Measurements from ENCODE around the gene CA5A. TPM values are rescaled to one million over a fixed set of nuclear protein-coding genes. Genes with fewer than 3 reads are reported as not detected.
"Not testable (repeated sequence)": the region's sequence is repeated elsewhere in the genome, so short reads cannot be mapped to it uniquely, and the experiment has no call there.

Gene CA5A
- total and polyA plus RNA-seq, 2 of the 13 experiments (the other 11 are each of a cell fraction or from before 2014, with no cell fraction given), result 66.8 to 106 TPM

DNA sequence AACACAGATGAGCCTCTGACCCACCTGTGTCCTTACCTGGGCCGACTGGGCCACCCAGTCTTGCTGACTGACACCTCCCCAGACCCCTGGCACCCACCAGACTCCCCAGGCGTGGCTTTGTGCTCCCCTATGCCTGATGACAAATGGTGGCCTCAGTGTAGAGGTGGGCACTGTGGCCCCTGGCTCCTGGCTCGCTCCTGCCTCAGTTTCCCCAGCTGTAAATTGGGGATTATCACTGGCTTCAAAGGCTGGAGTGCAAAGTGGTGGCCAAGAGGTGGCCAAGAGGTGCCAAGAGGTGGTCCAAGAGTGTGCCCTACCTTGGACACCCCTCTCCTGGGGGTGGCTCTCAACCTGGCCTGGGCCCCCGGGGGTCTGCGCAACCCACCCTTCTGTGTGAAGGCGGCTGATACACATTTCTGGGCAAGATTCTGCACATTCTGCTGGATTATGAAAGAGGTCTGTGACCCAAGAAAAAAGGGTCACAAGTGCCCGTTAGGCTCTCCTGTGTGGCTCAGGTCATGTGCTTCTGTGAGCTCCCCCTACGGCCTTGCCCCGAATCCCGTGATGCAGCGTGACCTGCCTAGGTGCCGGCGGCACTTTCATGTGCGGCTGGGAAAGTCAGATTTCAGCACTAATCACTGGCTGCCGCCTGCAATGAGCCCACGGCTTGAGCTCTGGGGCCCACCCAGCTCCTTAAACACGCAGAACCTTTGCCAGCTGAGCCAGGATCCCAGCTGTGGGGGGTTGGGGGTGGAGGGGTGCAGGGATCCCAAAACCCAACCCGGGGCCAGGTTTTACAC lies 74.8 kb downstream of the CA5A start (continued):
- TF ChIP-seq, protein P1, sequence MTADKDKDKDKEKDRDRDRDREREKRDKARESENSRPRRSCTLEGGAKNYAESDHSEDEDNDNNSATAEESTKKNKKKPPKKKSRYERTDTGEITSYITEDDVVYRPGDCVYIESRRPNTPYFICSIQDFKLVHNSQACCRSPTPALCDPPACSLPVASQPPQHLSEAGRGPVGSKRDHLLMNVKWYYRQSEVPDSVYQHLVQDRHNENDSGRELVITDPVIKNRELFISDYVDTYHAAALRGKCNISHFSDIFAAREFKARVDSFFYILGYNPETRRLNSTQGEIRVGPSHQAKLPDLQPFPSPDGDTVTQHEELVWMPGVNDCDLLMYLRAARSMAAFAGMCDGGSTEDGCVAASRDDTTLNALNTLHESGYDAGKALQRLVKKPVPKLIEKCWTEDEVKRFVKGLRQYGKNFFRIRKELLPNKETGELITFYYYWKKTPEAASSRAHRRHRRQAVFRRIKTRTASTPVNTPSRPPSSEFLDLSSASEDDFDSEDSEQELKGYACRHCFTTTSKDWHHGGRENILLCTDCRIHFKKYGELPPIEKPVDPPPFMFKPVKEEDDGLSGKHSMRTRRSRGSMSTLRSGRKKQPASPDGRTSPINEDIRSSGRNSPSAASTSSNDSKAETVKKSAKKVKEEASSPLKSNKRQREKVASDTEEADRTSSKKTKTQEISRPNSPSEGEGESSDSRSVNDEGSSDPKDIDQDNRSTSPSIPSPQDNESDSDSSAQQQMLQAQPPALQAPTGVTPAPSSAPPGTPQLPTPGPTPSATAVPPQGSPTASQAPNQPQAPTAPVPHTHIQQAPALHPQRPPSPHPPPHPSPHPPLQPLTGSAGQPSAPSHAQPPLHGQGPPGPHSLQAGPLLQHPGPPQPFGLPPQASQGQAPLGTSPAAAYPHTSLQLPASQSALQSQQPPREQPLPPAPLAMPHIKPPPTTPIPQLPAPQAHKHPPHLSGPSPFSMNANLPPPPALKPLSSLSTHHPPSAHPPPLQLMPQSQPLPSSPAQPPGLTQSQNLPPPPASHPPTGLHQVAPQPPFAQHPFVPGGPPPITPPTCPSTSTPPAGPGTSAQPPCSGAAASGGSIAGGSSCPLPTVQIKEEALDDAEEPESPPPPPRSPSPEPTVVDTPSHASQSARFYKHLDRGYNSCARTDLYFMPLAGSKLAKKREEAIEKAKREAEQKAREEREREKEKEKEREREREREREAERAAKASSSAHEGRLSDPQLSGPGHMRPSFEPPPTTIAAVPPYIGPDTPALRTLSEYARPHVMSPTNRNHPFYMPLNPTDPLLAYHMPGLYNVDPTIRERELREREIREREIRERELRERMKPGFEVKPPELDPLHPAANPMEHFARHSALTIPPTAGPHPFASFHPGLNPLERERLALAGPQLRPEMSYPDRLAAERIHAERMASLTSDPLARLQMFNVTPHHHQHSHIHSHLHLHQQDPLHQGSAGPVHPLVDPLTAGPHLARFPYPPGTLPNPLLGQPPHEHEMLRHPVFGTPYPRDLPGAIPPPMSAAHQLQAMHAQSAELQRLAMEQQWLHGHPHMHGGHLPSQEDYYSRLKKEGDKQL (CRISPR knock-in tag; IDR thresholded peaks at IDR 0.05; ENCODE audit: low read depth), result peak; percentile 69
- not testable (repeated sequence) for TF ChIP-seq SOX13, FOXA1 (IDR thresholded peaks at IDR 0.05)
- peak in 1 of 2 experiments; percentile 89; a peak in 2 of 4 replicates for TF ChIP-seq SOX13 (CRISPR knock-in tag; conservative IDR thresholded peaks at IDR 0.05 in 1 of 2, IDR thresholded peaks at IDR 0.05 in 1 of 2)
- TF ChIP-seq, protein P2, sequence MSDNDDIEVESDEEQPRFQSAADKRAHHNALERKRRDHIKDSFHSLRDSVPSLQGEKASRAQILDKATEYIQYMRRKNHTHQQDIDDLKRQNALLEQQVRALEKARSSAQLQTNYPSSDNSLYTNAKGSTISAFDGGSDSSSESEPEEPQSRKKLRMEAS (IDR thresholded peaks at IDR 0.05), result peak; percentile 76
- TF ChIP-seq TCF7L2 (IDR thresholded peaks at IDR 0.05; ENCODE audit: low read depth, low read length), result peak; percentile 95
- TF ChIP-seq, protein P3, sequence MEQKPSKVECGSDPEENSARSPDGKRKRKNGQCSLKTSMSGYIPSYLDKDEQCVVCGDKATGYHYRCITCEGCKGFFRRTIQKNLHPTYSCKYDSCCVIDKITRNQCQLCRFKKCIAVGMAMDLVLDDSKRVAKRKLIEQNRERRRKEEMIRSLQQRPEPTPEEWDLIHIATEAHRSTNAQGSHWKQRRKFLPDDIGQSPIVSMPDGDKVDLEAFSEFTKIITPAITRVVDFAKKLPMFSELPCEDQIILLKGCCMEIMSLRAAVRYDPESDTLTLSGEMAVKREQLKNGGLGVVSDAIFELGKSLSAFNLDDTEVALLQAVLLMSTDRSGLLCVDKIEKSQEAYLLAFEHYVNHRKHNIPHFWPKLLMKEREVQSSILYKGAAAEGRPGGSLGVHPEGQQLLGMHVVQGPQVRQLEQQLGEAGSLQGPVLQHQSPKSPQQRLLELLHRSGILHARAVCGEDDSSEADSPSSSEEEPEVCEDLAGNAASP (CRISPR knock-in tag; IDR thresholded peaks at IDR 0.05; ENCODE audit: borderline replicate concordance), result peak; percentile 94
- TF ChIP-seq FOXA1 (CRISPR knock-in tag; IDR thresholded peaks at IDR 0.05), result peak; percentile 48; the same call in 1 of the 2 replicates
- 0 out of 2 replicates have a peak, but pooled peaks have one; percentile 34 for TF ChIP-seq NAIF1 (CRISPR knock-in tag; IDR thresholded peaks at IDR 0.05; ENCODE audit: borderline replicate concordance)
- peak; percentile 77 for TF ChIP-seq HNF4A (CRISPR knock-in tag; IDR thresholded peaks at IDR 0.05)
- TF ChIP-seq HOXA3 (CRISPR knock-in tag; IDR thresholded peaks at IDR 0.05), result peak; percentile 92
- peak; percentile 42; the same call in 1 of the 2 replicates for TF ChIP-seq ZKSCAN8 (CRISPR knock-in tag; IDR thresholded peaks at IDR 0.05; ENCODE audit: borderline replicate concordance)
- TF ChIP-seq, protein P4, sequence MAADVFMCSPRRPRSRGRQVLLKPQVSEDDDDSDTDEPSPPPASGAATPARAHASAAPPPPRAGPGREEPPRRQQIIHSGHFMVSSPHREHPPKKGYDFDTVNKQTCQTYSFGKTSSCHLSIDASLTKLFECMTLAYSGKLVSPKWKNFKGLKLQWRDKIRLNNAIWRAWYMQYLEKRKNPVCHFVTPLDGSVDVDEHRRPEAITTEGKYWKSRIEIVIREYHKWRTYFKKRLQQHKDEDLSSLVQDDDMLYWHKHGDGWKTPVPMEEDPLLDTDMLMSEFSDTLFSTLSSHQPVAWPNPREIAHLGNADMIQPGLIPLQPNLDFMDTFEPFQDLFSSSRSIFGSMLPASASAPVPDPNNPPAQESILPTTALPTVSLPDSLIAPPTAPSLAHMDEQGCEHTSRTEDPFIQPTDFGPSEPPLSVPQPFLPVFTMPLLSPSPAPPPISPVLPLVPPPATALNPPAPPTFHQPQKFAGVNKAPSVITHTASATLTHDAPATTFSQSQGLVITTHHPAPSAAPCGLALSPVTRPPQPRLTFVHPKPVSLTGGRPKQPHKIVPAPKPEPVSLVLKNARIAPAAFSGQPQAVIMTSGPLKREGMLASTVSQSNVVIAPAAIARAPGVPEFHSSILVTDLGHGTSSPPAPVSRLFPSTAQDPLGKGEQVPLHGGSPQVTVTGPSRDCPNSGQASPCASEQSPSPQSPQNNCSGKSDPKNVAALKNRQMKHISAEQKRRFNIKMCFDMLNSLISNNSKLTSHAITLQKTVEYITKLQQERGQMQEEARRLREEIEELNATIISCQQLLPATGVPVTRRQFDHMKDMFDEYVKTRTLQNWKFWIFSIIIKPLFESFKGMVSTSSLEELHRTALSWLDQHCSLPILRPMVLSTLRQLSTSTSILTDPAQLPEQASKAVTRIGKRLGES (CRISPR knock-in tag; IDR thresholded peaks at IDR 0.05; ENCODE audit: borderline replicate concordance), result 0 out of 2 replicates have a peak, but pooled peaks have one; percentile 12
- TF ChIP-seq GATAD1 (CRISPR knock-in tag; IDR thresholded peaks at IDR 0.05), result peak; percentile 54; the same call in 1 of the 2 replicates
- peak; percentile 79 for TF ChIP-seq NR2C2 (CRISPR knock-in tag; IDR thresholded peaks at IDR 0.05; ENCODE audit: borderline replicate concordance)
- peak; percentile 73 for TF ChIP-seq ZNF331 (CRISPR knock-in tag; IDR thresholded peaks at IDR 0.05)
